Stimulated activated CD8-positive, alpha-beta memory T cell treated with anti-CD3 and anti-CD28 coated beads, Interleukin-2, amount 100 ng/mL, for 1 hour (primary cell): Measurements from ENCODE around the gene RUNDC1.
A peak's percentile ranks its signal among the peaks of the same experiment; 100 is the strongest.
"Not testable (repeated sequence)": the region's sequence is repeated elsewhere in the genome, so short reads cannot be mapped to it uniquely, and the experiment has no call there.

Experiments used
- DNase-seq, 2 donors: peaks; one replicate each; pipeline ENCODE4 v3.0.0-alpha.2; 2020; ENCODE audit warnings: low read depth in 2 of 2

The RUNDC1 gene

GRCh38 chr17:42980274-42980765 lies at the start of gene RUNDC1:
TSS of gene RUNDC1 (plus strand) at chr17:42980565. CDS start at chr17:42980577, 12 bp downstream.
- peak; percentile 86 to 87 for DNase-seq

GRCh38 chr17:42937712-42938596 lies 42.4 kb upstream of the RUNDC1 start:
- DNase-seq: no peak

- no peak for DNase-seq
These were observed 36.2 kb upstream of the RUNDC1 start for GRCh38 chr17:42944211-42944610.

GRCh38 chr17:42946812-42947211 lies 33.6 kb upstream of the RUNDC1 start:
- no peak for DNase-seq

GRCh38 chr17:42950044-42950783 lies 30.2 kb upstream of the RUNDC1 start:
- no peak for DNase-seq

GRCh38 chr17:42953669-42954068 lies 26.7 kb upstream of the RUNDC1 start:
- DNase-seq: no peak

- DNase-seq: peak; percentile 67 to 77
These were observed 16.0 kb upstream of the RUNDC1 start, which contains the start of gene AARSD1 for GRCh38 chr17:42964161-42964932. TSS of gene AARSD1 (minus strand) at chr17:42964454. CDS start at chr17:42964440, 14 bp downstream.

DNA sequence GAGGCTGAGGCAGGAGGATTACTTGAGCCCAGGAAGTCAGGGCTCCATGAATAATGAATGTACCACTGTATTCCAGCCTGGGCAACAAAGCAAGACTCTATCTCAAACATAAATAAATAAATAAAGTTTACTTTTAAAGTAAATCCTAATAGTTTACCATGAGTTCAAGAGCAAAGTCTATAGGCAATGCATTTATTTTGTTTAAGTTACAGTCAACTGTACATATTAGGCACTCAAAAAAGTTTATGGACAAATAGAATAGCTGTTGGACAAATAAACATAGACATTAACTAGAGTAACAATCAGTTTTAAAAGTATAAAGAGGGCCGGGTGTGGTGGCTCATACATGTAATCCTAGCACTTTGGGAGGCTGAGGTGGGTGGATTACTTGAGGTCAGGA lies 12.4 kb upstream of the RUNDC1 start:
- DNase-seq: no peak

DNA sequence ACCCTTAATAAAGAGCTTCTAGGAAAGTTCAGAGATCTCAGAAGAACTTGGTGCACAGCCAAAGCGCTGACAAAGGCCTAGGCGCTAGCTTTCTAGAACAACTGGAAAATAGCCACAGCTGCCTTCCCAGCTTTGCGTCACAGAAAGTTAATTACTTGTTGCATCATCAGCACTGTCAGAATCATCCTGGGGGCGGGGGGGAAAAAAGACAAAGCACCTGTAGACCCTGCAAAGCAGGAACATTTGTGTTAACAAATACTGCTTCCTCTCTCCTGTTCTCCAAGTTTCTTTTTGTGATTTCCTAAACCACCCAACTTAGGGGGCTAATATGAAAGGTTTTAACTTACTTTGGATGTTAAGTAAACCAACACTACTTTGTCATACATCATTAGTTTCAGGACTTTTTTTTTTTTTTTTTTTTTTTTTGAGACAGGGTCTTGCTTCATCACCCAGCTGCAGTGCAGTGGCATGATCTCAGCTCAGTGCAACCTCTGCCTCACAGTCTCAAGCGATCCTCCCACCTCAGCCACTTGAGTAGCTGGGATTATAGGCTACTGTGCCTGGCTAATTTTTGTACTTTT lies 11.3 kb upstream of the RUNDC1 start:
- DNase-seq: no peak

DNA sequence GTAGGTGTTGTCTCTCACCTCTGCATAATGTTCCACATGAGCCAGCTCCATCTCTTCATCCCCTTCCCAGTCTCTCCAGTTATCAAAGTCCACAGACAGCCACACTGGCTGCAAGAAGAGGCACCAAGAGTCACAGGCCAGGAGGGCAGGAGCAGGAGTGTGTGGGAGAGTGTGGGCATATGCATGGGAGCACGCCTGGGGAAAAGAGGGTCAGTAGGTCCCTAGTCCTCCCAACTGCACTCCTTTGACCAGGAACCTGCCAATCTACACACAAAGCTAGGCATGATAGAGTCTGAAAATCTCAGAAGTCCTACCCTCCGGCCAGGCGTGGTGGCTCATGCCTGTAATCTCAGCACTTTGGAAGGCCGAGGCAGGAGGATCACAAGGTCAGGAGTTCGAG lies 8.8 kb upstream of the RUNDC1 start:
- DNase-seq: no peak

DNA sequence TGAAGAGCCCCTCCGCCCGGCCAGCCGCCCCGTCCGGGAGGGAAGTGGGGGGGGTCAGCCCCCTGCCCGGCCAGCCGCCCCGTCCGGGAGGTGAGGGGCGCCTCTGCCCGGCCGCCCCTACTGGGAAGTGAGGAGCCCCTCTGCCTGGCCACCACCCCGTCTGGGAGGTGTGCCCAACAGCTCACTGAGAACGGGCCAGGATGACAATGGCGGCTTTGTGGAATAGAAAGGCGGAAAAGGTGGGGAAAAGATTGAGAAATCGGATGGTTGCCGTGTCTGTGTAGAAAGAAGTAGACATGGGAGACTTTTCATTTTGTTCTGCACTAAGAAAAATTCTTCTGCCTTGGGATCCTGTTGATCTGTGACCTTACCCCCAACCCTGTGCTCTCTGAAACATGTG lies 7.0 kb upstream of the RUNDC1 start:
- DNase-seq: not testable (repeated sequence)

- DNase-seq: no peak
These were observed 5.1 kb upstream of the RUNDC1 start for GRCh38 chr17:42975265-42975664.

DNA sequence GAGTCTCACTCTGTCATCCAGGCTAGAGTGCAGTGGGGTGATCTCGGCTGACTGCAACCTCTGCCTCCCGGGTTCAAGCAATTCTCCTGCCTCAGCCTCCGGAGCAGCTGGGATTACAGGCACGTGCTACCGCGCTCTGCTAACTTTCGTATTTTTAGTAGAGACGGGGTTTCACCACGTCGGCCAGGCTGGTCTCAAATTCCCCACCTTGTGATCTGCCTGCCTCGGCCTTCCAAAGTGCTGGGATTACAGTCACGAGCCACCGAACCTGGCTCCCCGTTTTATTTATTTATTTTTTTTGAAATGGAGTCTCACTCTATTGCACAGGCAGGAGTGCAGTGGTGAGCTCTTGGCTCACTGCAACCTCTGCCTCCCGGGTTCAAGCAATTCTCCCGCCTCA lies 4.7 kb upstream of the RUNDC1 start:
- not testable (repeated sequence) for DNase-seq

- no peak for DNase-seq
These were observed 673 bp upstream of the RUNDC1 start, which contains the start of gene PTGES3L for GRCh38 chr17:42979511-42980273. TSS of gene PTGES3L (minus strand) at chr17:42980080. CDS start at chr17:42980053, 27 bp downstream.

GRCh38 chr17:42980766-42981397 lies 517 bp downstream of the RUNDC1 start:
- peak in 1 of 2 donors; percentile 14 for DNase-seq

GRCh38 chr17:42982266-42982665 lies 1.9 kb downstream of the RUNDC1 start:
- DNase-seq: no peak

- DNase-seq: no peak
These were observed 4.9 kb downstream of the RUNDC1 start for GRCh38 chr17:42985225-42985624.

GRCh38 chr17:42989141-42989540 lies 8.8 kb downstream of the RUNDC1 start:
- DNase-seq: no peak

DNA sequence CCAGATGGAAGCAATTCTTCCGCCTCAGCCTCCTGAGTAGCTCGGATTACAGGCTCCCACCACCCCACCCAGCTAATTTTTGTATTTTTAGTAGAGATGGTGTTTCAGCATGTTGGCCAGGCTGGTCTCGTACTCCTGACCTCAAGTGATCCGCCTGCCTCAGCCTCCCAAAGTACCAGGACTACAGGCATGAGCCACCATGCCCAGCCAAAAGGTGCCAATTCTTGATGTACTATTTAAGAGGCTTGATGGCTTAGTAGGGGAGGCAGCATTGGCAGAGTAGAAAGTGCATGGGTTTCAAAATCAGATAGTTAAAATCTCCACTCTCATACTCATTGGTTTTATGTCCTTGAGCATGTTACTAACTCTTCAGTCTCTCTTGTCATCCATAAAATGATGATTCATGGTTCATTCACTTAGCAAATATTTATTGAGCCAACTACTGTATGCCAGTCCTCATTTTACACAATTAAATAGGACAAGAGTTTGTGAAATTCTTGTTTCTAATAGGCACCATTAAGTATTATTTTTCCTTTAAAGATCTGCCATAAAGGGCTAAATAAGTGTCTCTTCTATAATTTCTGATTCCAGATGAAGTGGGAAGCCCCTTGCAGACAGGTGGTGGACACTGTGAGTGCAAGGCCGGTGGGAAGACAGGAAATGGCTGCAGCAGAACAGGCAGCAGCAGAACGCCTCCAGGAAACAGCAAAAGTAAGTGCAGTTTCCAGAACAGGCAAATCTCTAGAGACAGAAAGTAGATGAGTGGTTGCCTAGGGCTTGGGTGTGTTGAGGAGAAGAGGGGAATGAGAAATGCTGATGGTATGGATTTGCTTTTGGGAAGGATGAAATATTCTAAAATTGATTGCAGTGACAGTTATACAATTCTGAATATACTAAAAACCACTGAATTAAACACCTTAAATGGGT lies 9.6 kb downstream of the RUNDC1 start:
- no peak for DNase-seq
